GM18858 (cell line): ENCODE results near the gene TANGO6.

ENCODE experiments used
- ATAC-seq: cut with Tn5 transposase; IDR thresholded peaks from one replicate; pipeline ENCODE4 v1.9.1; 2021; ENCODE audit not compliant: unreplicated experiment

Gene TANGO6

GRCh38 chr16:68999114-68999513 is 155.8 kb downstream of the TANGO6 start:
- no peak for ATAC-seq

- no peak for ATAC-seq
Observed at GRCh38 chr16:69003500-69003899, 160.2 kb downstream of the TANGO6 start.

DNA sequence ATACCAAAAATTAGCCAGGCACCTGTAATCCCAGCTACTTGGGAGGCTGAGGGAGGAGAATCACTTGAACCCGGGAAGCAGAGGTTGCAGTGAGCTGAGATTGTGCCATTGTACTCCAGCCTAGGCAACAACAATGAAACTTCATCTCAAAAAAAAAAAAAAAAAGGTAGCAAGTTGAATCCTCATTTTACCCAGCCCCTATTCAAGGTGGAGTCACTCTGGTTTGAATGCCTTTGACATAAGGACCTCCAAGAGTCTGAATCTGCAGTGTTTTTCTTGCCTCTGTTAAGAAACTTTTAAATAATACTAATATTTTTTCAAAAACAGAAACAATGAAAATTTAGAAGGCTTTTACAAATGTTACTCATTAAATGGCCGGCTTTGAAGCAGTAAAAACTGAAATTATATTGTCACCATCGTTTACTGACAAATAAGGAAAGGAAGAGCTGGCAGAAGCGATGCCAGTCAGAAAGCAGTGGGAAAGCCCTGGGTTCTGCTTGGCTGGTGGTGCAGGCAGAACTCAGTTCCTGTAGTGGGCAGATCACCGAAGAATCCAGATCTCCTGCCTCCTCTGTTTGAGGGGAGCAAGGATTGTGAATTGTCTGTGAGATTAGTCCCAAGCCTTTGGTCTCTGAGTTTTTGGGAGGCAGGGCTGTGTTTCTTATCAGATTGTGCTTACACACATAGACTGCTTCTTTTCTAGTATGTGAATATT is 162.5 kb downstream of the TANGO6 start:
- no peak for ATAC-seq

GRCh38 chr16:69012906-69013305 is 169.6 kb downstream of the TANGO6 start:
- ATAC-seq = no peak

DNA sequence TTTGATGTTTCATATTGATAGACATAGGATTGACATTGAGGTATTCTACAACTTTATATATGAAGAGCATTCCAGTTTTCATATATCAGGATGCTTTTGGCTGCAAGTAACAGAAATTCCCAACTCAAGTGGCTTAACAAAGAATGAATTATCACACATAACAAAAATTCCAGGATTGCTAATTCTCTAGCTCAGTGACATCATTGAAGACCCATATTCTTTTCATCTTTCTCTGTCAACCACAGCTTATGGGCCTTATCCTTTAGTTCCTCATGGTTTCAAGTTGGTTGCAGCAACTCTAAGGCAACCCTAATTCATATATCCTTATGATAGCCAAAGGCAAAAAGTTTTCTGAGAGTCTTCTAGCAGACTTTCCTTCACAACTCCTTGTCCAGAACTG is 170.7 kb downstream of the TANGO6 start:
- no peak for ATAC-seq

DNA sequence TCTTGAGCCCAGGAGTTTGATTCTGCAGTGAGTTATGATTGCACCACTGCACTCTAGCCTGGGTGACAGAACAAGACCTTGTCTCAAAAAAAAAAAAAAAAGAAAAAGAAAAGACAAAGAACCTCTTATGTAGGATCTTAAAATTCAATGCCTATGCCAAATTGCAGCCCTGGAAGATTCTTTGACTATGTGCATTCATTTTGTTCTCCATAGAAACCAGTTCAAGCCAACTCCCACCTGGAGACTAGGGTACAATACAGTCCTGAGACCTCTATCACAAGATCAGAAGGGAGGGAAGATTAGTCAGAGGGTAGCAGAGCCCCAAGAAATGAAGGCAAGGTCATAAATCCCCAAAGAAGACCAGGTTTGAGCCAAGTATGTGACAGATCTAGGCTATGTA is 171.5 kb downstream of the TANGO6 start:
- ATAC-seq = no peak

GRCh38 chr16:69017036-69017783 is 173.9 kb downstream of the TANGO6 start:
- no peak for ATAC-seq

GRCh38 chr16:69019811-69020210 is 176.5 kb downstream of the TANGO6 start:
- ATAC-seq = no peak

- ATAC-seq = no peak
Observed at GRCh38 chr16:69029121-69029520, 185.8 kb downstream of the TANGO6 start.

- no peak for ATAC-seq
Observed at GRCh38 chr16:69031877-69032301, 188.6 kb downstream of the TANGO6 start.

DNA sequence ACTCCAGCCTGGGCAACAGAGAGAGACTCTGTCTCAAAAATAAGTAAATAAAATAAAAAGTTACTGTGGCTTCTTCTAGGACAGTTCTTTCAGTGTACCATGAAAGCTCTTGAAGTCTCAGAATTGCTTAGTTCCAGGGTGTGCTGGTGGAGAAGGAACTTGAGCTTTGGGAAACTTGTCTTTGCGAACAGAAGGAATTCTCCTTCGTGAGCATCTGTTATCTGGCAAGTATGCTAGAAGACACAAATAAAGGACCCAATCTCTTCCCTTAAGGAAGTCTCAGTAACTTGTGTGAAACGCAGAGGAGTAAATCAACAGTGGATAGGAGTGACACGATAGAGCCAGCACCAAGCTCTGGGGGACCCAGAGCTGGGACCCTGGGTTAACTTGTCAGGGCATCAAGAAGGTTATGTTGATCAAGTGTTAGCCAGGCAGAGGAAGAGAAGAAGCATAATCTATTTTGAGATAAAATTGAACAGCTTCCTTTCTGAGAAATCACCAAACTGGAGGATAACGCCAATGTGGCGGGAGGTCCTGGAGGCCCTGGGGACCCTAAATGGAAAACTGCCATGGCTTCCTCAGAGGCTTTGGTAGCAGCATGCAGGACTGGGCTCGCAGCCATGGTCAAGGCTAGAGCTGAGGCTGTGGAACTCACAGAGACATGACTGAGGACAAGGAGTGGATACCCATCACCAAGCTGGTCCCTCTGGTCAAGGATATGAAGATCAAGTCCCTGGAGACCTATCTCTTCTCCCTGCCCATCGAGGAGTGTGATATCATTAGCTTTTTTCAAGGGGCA is 190.0 kb downstream of the TANGO6 start:
- ATAC-seq = no peak

GRCh38 chr16:69035375-69035774 is 192.0 kb downstream of the TANGO6 start:
- ATAC-seq = no peak

- ATAC-seq = no peak
Observed at GRCh38 chr16:69036399-69037091, 193.2 kb downstream of the TANGO6 start.

GRCh38 chr16:69037373-69038160 is 194.2 kb downstream of the TANGO6 start:
- no peak for ATAC-seq

DNA sequence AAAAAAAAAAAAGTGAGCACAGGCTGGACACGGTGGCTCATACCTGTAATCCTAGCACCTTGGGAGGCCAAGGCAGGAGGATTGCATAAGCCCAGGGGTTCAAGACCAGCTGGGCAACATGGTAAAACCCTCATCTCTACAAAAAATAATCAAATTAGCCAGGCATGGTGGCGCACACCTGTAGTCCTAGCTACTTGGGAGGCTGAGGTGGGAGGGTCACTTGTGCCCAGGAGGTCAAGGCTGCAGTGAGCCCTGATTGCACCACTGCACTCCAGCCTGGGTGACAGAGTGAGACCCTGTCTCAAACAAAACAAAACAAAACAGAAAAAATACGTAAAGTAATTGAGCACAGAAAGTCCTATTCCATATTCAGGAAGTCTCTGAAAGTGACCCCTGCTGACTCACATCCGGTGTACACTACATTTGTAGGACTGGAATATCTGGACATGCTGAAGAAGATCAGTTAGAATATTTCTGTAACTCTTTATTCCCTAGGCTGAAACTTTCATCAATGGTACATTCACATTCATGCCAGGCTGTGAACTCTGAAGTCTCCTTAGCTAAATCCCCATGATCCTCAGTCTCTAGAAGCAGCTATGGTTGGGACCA is 196.1 kb downstream of the TANGO6 start:
- ATAC-seq = no peak

GRCh38 chr16:69040144-69040909 is 197.0 kb downstream of the TANGO6 start:
- ATAC-seq = no peak

DNA sequence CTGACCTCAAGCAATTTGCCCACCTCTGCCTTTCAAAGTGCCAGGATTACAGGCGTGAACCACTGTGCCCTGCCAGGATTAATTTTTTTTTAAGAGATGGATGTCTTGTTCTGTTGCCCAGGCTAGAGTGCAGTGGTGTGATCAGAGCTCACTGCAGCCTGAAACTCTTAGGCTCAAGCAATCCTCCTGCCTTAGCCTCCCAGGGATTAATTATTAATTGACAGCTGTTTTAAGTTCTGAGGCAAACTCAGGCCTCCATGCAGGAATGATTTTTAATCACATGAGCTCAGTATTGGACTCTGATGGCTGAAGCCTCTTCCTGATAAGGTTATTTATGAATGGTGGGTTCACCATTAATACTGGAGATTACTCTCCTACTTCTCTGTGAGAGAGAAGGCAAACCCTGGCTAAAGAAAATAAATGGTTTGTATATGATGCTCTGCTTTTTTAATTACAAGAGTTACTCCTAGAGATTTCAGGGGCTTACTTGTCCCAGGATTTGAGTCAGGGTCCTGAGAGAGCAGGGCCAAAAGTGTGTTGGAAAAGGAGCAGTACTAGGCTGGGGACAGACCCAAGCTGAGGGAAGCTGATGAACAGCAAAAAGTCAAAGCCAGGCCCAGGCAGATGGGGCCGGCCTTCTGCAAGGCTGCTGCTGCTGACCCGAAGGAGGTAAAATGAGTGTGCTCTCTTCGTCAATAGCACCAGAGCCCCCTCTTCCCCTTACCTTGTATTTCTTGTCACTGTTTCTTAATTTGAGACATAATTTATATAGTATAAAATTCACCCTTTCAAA is 205.2 kb downstream of the TANGO6 start:
- ATAC-seq = no peak

DNA sequence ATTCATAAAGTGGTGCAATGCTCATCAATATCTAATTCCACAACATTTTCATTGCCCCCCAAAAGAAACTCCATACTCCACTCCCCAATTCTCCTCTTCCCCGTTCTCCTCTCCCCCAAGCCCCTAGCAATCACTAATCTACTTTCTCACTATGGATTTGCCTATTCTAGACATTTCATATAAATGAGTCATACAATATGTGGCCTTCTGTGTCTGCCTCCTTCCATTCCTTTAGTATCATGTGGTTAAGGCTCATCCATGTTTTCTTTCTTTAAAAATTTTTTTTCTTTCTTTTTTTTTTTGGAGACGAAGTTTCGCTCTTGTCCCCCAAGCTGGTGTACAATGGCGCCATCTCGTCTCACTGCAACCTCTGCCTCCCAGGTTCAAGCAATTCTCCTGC is 205.8 kb downstream of the TANGO6 start:
- no peak for ATAC-seq
